HL-60 (cell line): ENCODE results near the gene LRRC4C.

ENCODE experiments used
- DNase-seq, 2 experiments: peaks; one replicate each; pipeline ENCODE4 v3.0.0-alpha.2; 2010 to 2020; ENCODE audit warnings: low read depth in 1 of 2, low spot score in 1 of 2
- H3K27ac ChIP-seq: fragments of 250-450 bp; sonication (Bioruptor Pico); replicated peaks from 2 replicates; pipeline ENCODE4 v1.5.1; 2020; ENCODE audit warnings: mild to moderate bottlenecking, moderate library complexity
- H3K27me3 ChIP-seq: fragments of 250-450 bp; sonication (Bioruptor Pico); 2 replicates; pipeline ENCODE4 v1.5.1; 2021; ENCODE audit warnings: mild to moderate bottlenecking, moderate library complexity; ENCODE audit not compliant: insufficient read depth, poor library complexity, severe bottlenecking
- H3K4me3 ChIP-seq: replicated peaks from 2 replicates; pipeline ENCODE4 v1.5.1; 2011; ENCODE audit warnings: mild to moderate bottlenecking, control low read depth, low read length; ENCODE audit not compliant: insufficient read depth
- GABPA ChIP-seq: IDR thresholded peaks from 2 replicates; pipeline ENCODE4 v1.6.1; 2012; ENCODE audit warnings: low read depth
- POLR2AphosphoS5 ChIP-seq: IDR thresholded peaks from 2 replicates; pipeline ENCODE4 v1.6.1; 2012; ENCODE audit warnings: low read depth
- SPI1 ChIP-seq: IDR thresholded peaks from 2 replicates; pipeline ENCODE4 v1.6.1; 2012; ENCODE audit warnings: low read depth, mild to moderate bottlenecking, borderline replicate concordance
- TF ChIP-seq, protein P1 (sequence below): IDR thresholded peaks from 2 replicates; pipeline ENCODE4 v1.6.1; 2012; ENCODE audit warnings: low read depth; ENCODE audit not compliant: insufficient replicate concordance
- TF ChIP-seq, protein P2 (sequence below): IDR thresholded peaks from one replicate; pipeline ENCODE4 v1.5.1; 2011; ENCODE audit warnings: low read length, control low read depth, inconsistent platforms; ENCODE audit not compliant: insufficient read depth

The LRRC4C gene

DNA sequence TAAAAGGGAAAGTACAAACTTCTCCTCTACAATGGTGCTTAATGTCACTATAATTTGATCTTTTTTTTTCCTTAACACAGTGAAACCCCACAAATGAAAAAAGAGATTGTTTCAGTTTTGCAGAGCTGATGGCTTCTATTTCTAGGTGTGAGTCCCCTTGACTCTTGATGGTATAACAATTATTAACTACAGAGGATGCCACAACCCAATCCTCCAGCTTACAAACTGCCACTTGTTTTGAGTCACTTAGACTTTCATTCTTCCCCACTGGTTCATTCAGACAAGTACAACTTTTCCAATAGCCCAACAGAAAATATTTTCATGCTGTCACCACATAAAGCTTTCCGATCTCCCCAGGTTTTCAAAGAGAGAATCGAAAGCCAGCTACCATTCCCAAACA, 812.2 kb downstream of the LRRC4C start:
- Histone ChIP-seq H3K27ac (no peak overlapping the region), H3K4me3 (no peak overlapping the region), H3K27me3 (no peaks in the 10 kb centered on the region)
- DNase-seq: no peak
- TF ChIP-seq, protein P1, sequence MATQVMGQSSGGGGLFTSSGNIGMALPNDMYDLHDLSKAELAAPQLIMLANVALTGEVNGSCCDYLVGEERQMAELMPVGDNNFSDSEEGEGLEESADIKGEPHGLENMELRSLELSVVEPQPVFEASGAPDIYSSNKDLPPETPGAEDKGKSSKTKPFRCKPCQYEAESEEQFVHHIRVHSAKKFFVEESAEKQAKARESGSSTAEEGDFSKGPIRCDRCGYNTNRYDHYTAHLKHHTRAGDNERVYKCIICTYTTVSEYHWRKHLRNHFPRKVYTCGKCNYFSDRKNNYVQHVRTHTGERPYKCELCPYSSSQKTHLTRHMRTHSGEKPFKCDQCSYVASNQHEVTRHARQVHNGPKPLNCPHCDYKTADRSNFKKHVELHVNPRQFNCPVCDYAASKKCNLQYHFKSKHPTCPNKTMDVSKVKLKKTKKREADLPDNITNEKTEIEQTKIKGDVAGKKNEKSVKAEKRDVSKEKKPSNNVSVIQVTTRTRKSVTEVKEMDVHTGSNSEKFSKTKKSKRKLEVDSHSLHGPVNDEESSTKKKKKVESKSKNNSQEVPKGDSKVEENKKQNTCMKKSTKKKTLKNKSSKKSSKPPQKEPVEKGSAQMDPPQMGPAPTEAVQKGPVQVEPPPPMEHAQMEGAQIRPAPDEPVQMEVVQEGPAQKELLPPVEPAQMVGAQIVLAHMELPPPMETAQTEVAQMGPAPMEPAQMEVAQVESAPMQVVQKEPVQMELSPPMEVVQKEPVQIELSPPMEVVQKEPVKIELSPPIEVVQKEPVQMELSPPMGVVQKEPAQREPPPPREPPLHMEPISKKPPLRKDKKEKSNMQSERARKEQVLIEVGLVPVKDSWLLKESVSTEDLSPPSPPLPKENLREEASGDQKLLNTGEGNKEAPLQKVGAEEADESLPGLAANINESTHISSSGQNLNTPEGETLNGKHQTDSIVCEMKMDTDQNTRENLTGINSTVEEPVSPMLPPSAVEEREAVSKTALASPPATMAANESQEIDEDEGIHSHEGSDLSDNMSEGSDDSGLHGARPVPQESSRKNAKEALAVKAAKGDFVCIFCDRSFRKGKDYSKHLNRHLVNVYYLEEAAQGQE: no peak
- TF ChIP-seq, protein P2, sequence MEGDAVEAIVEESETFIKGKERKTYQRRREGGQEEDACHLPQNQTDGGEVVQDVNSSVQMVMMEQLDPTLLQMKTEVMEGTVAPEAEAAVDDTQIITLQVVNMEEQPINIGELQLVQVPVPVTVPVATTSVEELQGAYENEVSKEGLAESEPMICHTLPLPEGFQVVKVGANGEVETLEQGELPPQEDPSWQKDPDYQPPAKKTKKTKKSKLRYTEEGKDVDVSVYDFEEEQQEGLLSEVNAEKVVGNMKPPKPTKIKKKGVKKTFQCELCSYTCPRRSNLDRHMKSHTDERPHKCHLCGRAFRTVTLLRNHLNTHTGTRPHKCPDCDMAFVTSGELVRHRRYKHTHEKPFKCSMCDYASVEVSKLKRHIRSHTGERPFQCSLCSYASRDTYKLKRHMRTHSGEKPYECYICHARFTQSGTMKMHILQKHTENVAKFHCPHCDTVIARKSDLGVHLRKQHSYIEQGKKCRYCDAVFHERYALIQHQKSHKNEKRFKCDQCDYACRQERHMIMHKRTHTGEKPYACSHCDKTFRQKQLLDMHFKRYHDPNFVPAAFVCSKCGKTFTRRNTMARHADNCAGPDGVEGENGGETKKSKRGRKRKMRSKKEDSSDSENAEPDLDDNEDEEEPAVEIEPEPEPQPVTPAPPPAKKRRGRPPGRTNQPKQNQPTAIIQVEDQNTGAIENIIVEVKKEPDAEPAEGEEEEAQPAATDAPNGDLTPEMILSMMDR: no peak
- no peak for TF ChIP-seq SPI1
- no peak for TF ChIP-seq POLR2AphosphoS5
- no peak for TF ChIP-seq GABPA

DNA sequence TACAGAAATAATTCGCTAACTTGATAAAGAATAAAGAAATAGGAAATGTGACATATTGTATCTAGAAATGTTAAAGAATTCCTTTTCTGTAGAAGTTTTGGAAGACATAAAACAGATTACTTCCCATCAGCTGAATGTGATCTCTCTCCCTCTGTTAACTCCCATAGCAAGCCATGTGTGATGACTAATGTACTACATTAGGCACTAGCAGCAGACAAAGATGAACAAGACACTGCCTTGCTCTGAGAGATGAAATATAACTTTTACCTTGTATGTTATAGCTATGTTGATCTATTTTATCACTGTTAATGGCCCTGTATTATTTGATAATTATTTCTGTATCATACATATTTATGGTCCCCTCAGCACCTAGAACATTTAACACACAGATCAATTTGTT, 817.2 kb downstream of the LRRC4C start:
- no peak overlapping the region for H3K4me3 ChIP-seq
- no peak overlapping the region for H3K27ac ChIP-seq
- H3K27me3 ChIP-seq: no peaks in the 10 kb centered on the region
- TF ChIP-seq, protein P2: no peak
- TF ChIP-seq, protein P1: no peak
- no peak for TF ChIP-seq GABPA
- TF ChIP-seq SPI1: no peak
- no peak for DNase-seq

DNA sequence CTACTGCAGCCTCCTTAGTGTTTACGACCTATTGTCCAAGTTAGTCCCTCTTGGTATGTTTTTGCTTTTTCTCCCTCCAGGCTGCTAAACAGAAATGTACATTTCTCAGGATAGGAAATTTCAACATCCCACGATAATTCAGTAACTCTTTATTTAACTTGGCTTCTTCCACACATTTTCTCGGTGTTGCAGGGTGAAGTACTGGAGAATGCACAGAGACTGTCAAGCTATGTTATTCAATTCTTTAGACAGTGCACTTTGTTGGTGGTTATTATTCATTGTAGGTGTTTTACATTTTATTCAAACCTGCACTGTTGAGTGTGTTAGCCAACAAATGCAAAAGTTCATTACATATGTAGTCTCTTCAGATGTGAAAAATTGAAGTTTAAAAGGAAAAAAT, 839.8 kb downstream of the LRRC4C start:
- DNase-seq: no peak
- H3K4me3 ChIP-seq: no peak overlapping the region
- H3K27me3 ChIP-seq: no peaks in the 10 kb centered on the region
- no peak overlapping the region for H3K27ac ChIP-seq
- TF ChIP-seq SPI1: no peak
- TF ChIP-seq POLR2AphosphoS5: no peak
- no peak for TF ChIP-seq GABPA
- TF ChIP-seq, protein P1: no peak
- TF ChIP-seq, protein P2: no peak
